Measurements from ENCODE around the gene LLCFC1. TPM values are rescaled to one million over a fixed set of nuclear protein-coding genes. Genes with fewer than 3 reads are reported as not detected.

The LLCFC1 gene
- not detected for total RNA-seq

GRCh38 chr7:142939226-142939910, at the start of gene LLCFC1:
TSS of gene LLCFC1 (plus strand) at chr7:142939484. CDS start at chr7:142939622, 138 bp downstream.
- H3K4me1 Mint-ChIP-seq, result no peaks in the 10 kb centered on the region
- no peaks in the 10 kb centered on the region for H3K27me3 Mint-ChIP-seq
- no peaks in the 10 kb centered on the region for H3K9me3 Mint-ChIP-seq
- DNase-seq, result peak; percentile 3
- H3K36me3 Mint-ChIP-seq, result no peaks in the 10 kb centered on the region
- no peak within 1 kb of the TSS for H3K27ac Mint-ChIP-seq
- H3K4me3 Mint-ChIP-seq, result no peak within 1 kb of the TSS

- H3K36me3 Mint-ChIP-seq, result no peaks in the 10 kb centered on the region
- H3K4me1 Mint-ChIP-seq, result no peaks in the 10 kb centered on the region
- H3K4me3 Mint-ChIP-seq, result no peak overlapping the region
- DNase-seq, result no peak
- H3K9me3 Mint-ChIP-seq, result no peaks in the 10 kb centered on the region
- no peaks in the 10 kb centered on the region for H3K27me3 Mint-ChIP-seq
- no peak overlapping the region for H3K27ac Mint-ChIP-seq
These were observed 49.5 kb upstream of the LLCFC1 start for GRCh38 chr7:142889816-142890215.

GRCh38 chr7:142890874-142891485, 48.3 kb upstream of the LLCFC1 start:
- H3K27ac Mint-ChIP-seq, result no peak overlapping the region
- no peak overlapping the region for H3K4me3 Mint-ChIP-seq
- H3K4me1 Mint-ChIP-seq, result no peaks in the 10 kb centered on the region
- H3K36me3 Mint-ChIP-seq, result no peaks in the 10 kb centered on the region
- H3K9me3 Mint-ChIP-seq, result no peaks in the 10 kb centered on the region
- DNase-seq, result no peak
- peaks cover 2% of the 10 kb centered on the region for H3K27me3 Mint-ChIP-seq

GRCh38 chr7:142891490-142892082, 47.7 kb upstream of the LLCFC1 start:
- Mint-ChIP-seq H3K4me1 (no peaks in the 10 kb centered on the region), H3K27me3 (peaks cover 3% of the 10 kb centered on the region), H3K9me3 (no peaks in the 10 kb centered on the region), H3K27ac (no peak overlapping the region), H3K4me3 (no peak overlapping the region), H3K36me3 (no peaks in the 10 kb centered on the region)
- DNase-seq, result no peak

- H3K4me3 Mint-ChIP-seq, result no peak overlapping the region
- no peaks in the 10 kb centered on the region for H3K9me3 Mint-ChIP-seq
- DNase-seq, result no peak
- peaks cover 3% of the 10 kb centered on the region for H3K27me3 Mint-ChIP-seq
- no peaks in the 10 kb centered on the region for H3K36me3 Mint-ChIP-seq
- no peak overlapping the region for H3K27ac Mint-ChIP-seq
- no peaks in the 10 kb centered on the region for H3K4me1 Mint-ChIP-seq
These were observed 46.3 kb upstream of the LLCFC1 start for GRCh38 chr7:142892951-142893350.

- Mint-ChIP-seq H3K4me1 (no peaks in the 10 kb centered on the region), H3K27ac (no peak overlapping the region), H3K9me3 (no peaks in the 10 kb centered on the region), H3K27me3 (peaks cover 3% of the 10 kb centered on the region), H3K36me3 (no peaks in the 10 kb centered on the region), H3K4me3 (no peak overlapping the region)
- DNase-seq, result no peak
These were observed 44.9 kb upstream of the LLCFC1 start for GRCh38 chr7:142894112-142894984.

GRCh38 chr7:142894985-142895593, 44.2 kb upstream of the LLCFC1 start:
- H3K36me3 Mint-ChIP-seq, result no peaks in the 10 kb centered on the region

GRCh38 chr7:142896151-142896550, 43.1 kb upstream of the LLCFC1 start:
- H3K27ac Mint-ChIP-seq, result no peak overlapping the region
- peaks cover 3% of the 10 kb centered on the region for H3K27me3 Mint-ChIP-seq
- H3K36me3 Mint-ChIP-seq, result no peaks in the 10 kb centered on the region
- no peaks in the 10 kb centered on the region for H3K9me3 Mint-ChIP-seq
- no peaks in the 10 kb centered on the region for H3K4me1 Mint-ChIP-seq
- no peak for DNase-seq
- H3K4me3 Mint-ChIP-seq, result no peak overlapping the region

More at GRCh38 chr7:142894985-142895593, 44.2 kb upstream of the LLCFC1 start:
- H3K27me3 Mint-ChIP-seq, result peaks cover 3% of the 10 kb centered on the region
- no peaks in the 10 kb centered on the region for H3K4me1 Mint-ChIP-seq
- no peaks in the 10 kb centered on the region for H3K9me3 Mint-ChIP-seq
- no peak overlapping the region for H3K4me3 Mint-ChIP-seq
- no peak overlapping the region for H3K27ac Mint-ChIP-seq
- DNase-seq, result no peak

- peaks cover 3% of the 10 kb centered on the region for H3K27me3 Mint-ChIP-seq
- no peaks in the 10 kb centered on the region for H3K4me1 Mint-ChIP-seq
- no peak overlapping the region for H3K27ac Mint-ChIP-seq
- H3K4me3 Mint-ChIP-seq, result no peak overlapping the region
- DNase-seq, result no peak
- H3K9me3 Mint-ChIP-seq, result no peaks in the 10 kb centered on the region
- no peaks in the 10 kb centered on the region for H3K36me3 Mint-ChIP-seq
These were observed 42.4 kb upstream of the LLCFC1 start for GRCh38 chr7:142896741-142897379.

GRCh38 chr7:142897691-142898090, 41.6 kb upstream of the LLCFC1 start:
- H3K36me3 Mint-ChIP-seq, result no peaks in the 10 kb centered on the region
- no peak overlapping the region for H3K4me3 Mint-ChIP-seq
- H3K9me3 Mint-ChIP-seq, result no peaks in the 10 kb centered on the region
- H3K4me1 Mint-ChIP-seq, result no peaks in the 10 kb centered on the region
- peak overlapping the region; percentile 34 for H3K27ac Mint-ChIP-seq
- H3K27me3 Mint-ChIP-seq, result peaks cover 3% of the 10 kb centered on the region
- DNase-seq, result no peak

- Mint-ChIP-seq H3K27ac (no peak overlapping the region), H3K27me3 (peaks cover 3% of the 10 kb centered on the region), H3K36me3 (peaks cover 1% of the 10 kb centered on the region), H3K9me3 (peaks cover 1% of the 10 kb centered on the region), H3K4me1 (no peaks in the 10 kb centered on the region), H3K4me3 (no peak overlapping the region)
- no peak for DNase-seq
These were observed 40.7 kb upstream of the LLCFC1 start for GRCh38 chr7:142898377-142899170.

- Mint-ChIP-seq H3K27ac (no peak overlapping the region), H3K4me1 (no peaks in the 10 kb centered on the region), H3K27me3 (peaks cover 3% of the 10 kb centered on the region), H3K9me3 (peaks cover 1% of the 10 kb centered on the region), H3K36me3 (peaks cover 1% of the 10 kb centered on the region), H3K4me3 (no peak overlapping the region)
- DNase-seq, result no peak
These were observed 39.6 kb upstream of the LLCFC1 start for GRCh38 chr7:142899661-142900060.

GRCh38 chr7:142901426-142902259, 37.6 kb upstream of the LLCFC1 start:
- DNase-seq, result no peak
- no peaks in the 10 kb centered on the region for H3K27me3 Mint-ChIP-seq
- H3K4me3 Mint-ChIP-seq, result no peak overlapping the region
- H3K27ac Mint-ChIP-seq, result no peak overlapping the region
- no peaks in the 10 kb centered on the region for H3K4me1 Mint-ChIP-seq
- peaks cover 1% of the 10 kb centered on the region for H3K36me3 Mint-ChIP-seq
- peaks cover 1% of the 10 kb centered on the region for H3K9me3 Mint-ChIP-seq

Data from activated naive CD8-positive, alpha-beta T cell treated with anti-CD3 and anti-CD28 coated beads for 36 hours (primary cell).